Large intestine (tissue), 3 donors: ENCODE results near the gene ADCY7. TPM values are rescaled to one million over a fixed set of nuclear protein-coding genes. Genes with fewer than 3 reads are reported as not detected.

Experiments
- DNase-seq, 2 donors: peaks; one replicate each; pipeline versions ENCODE4 v3.0.0 to v3.0.0-alpha.2; 2013
- H3K27ac ChIP-seq: one replicate; pipeline ENCODE4 v1.5.1; 2013; ENCODE audit warnings: low read length
- H3K27me3 ChIP-seq: 2 replicates; pipeline ENCODE4 v1.6.1; 2013; ENCODE audit warnings: low read length; ENCODE audit not compliant: control insufficient read depth, insufficient read depth
- H3K36me3 ChIP-seq: 2 replicates; pipeline ENCODE4 v1.6.1; 2013; ENCODE audit warnings: low read length; ENCODE audit not compliant: control insufficient read depth, insufficient read depth
- H3K4me1 ChIP-seq: one replicate; pipeline ENCODE4 v1.6.1; 2013; ENCODE audit warnings: low read length; ENCODE audit not compliant: control insufficient read depth, insufficient read depth
- H3K4me3 ChIP-seq: one replicate; pipeline ENCODE4 v1.5.1; 2013; ENCODE audit warnings: low read length
- H3K9me3 ChIP-seq: one replicate; pipeline ENCODE4 v1.6.1; 2013; ENCODE audit warnings: mild to moderate bottlenecking, low read depth, low read length, moderate library complexity; ENCODE audit not compliant: control insufficient read depth
- WGBS: methylation state at CpG from one replicate; pipeline ENCODE4 v1.1.5; 2013; ENCODE audit warnings: low lambda C conversion rate; ENCODE audit not compliant: insufficient coverage; 5-methylcytosine and 5-hydroxymethylcytosine counted together
- polyA plus RNA-seq: library from polyadenylated mRNA; unstranded; fragments of 120-200 nt; gene quantifications from one replicate; pipeline ENCODE4 v1.2.1, GENCODE V29; 2013

Gene ADCY7
- polyA plus RNA-seq, 1 donor: 10.0 TPM

DNA sequence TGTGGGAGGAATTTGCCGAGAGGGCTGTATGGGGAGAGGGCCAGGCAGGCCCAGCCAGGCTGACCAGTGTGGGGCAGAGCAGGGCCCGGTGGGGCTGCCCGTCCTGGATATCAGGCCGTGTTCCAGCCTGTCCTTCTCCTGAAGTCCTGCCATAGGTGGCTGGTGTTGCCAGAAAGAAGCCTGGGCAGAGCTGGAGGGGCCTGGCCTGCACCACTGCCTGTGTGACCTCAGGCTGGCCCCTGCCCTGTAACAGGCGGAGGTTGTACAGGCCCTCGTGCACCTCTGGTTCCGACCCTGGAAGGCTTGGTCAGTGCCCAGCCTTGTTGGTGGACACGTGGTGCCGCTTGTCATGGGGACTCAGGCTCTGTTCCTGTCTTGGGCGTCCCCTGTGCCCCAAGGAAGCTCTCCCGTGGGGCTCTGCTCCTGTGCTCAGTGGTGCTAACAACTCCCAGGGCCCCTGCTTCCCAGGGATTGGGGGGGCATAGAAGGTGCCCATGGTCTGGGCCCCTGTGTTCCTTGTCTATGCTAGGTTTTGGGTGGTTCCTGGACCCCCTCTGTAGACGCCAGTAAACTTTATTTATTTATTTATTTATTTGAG lies 33.3 kb downstream of the ADCY7 start:
- 80% methylated on average over 1 of the region's 12 CpGs for WGBS
- no peaks in the 10 kb centered on the region for H3K9me3 ChIP-seq
- no peak overlapping the region for H3K4me3 ChIP-seq
- no peaks in the 10 kb centered on the region for H3K27me3 ChIP-seq
- no peaks in the 10 kb centered on the region for H3K36me3 ChIP-seq
- peaks cover 5% of the 10 kb centered on the region for H3K4me1 ChIP-seq
- H3K27ac ChIP-seq: no peak overlapping the region
- no peak for DNase-seq

DNA sequence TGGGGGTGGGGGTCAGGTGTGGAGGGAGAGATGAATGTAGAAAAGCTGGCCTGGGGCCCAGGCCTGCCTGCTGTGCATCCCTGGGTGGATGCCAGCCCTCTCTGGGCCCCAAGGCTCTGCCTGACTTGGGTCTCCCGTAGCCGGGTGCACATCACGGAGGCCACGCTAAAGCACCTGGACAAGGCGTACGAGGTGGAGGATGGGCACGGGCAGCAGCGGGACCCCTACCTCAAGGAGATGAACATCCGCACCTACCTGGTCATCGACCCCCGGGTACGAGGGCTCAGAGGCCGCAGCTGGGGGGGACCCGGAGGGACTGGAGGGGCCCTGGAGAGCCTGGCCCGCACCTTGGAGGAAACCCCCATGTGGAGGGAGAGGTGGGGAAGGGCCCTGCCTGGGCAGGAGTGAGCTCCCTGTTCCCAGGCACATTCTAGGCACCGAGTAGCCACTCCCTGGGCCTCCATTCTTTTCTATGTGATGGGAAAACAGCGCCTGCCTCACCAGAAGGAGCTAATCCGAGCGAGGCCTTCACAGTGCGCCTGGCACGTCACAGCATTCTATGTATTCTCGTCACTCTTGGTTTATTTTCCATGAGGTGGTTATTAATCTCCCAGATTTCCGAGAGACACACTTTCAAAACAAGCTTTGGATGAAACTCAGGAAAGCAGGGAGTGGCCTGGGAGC lies 34.7 kb downstream of the ADCY7 start:
- Histone ChIP-seq H3K27me3 (no peaks in the 10 kb centered on the region), H3K4me1 (peaks cover 5% of the 10 kb centered on the region), H3K36me3 (no peaks in the 10 kb centered on the region), H3K9me3 (no peaks in the 10 kb centered on the region), H3K4me3 (no peak overlapping the region), H3K27ac (no peak overlapping the region)
- DNase-seq: no peak
- WGBS: no CpG with 5 or more reads among the region's 23 CpGs

DNA sequence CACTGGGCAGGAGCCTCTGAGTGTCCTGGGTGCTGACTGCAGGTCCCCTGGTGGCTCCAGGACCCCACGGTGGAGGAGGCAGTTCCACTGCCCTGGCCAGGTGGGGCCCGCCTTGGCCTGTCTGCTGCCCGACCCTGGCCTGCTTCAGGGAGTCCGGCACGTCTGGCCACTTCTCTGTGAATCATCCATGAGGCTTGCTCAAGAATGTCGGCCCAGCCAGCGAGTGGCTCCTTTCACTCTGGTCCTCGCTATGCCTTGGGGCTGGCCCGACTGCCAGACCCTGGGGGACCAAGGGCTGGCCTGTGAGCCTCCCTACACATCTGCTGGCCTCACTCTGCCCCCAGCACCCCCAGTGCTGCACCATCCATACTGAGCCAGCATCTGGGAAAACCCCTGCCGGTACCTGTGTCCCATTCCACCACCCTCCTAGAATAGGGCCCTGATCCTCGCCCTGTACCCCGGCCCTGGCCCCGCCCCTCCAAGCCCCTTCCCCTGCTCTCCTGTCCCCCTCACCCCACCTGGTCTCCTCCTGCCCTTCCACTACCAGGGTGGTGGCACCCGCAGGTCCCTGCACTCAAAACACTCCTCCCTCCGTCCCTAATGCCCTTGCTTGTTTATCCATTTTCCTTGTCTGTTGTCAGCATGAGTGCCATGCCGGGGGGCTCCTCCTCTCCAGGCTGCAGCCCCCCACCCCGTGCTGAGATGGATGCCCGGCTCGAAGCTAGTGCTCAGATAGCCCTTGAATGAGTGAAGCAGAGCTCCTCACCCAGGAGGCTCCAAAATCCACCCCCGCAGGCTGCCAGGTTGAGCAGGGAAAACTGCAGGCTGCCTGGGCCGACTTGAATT lies 35.5 kb downstream of the ADCY7 start:
- Histone ChIP-seq H3K27ac (no peak overlapping the region), H3K36me3 (no peaks in the 10 kb centered on the region)

DNA sequence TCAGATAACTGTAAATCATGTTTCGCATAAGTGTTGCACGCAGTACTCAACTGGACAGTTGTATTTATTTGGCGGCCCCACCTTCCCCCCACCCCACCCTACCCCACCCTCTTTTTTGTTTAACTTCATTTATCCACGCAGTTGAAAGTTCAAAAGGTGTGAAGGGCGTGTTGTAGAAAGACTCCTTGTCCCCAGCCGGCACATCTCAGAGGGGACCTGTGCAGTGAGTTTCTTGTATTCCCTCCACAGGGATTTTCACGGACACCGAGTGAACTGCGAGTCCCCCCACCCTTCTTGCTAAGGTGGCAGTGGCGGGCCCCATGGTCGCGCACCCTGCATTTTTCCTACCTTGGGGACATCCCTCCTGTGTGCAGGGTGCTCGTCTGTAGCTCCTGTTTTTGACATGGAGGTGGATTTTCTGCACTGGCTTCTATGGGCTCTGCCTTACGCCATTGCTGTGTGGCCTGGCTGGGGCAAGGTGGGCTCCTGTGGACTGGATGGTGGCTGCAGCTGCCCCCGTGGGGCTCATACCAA lies 36.2 kb downstream of the ADCY7 start:
- H3K27me3 ChIP-seq: no peaks in the 10 kb centered on the region
- peaks cover 5% of the 10 kb centered on the region for H3K4me1 ChIP-seq
- no CpG with 5 or more reads among the region's 15 CpGs for WGBS
- H3K27ac ChIP-seq: no peak overlapping the region
- no peaks in the 10 kb centered on the region for H3K9me3 ChIP-seq
- no peaks in the 10 kb centered on the region for H3K36me3 ChIP-seq
- no peak for DNase-seq
- no peak overlapping the region for H3K4me3 ChIP-seq

More for the DNA sequence above, 35.5 kb downstream of the ADCY7 start:
- no CpG with 5 or more reads among the region's 21 CpGs for WGBS
- Histone ChIP-seq H3K4me1 (peaks cover 5% of the 10 kb centered on the region), H3K9me3 (no peaks in the 10 kb centered on the region), H3K4me3 (no peak overlapping the region), H3K27me3 (no peaks in the 10 kb centered on the region)
- DNase-seq: no peak

DNA sequence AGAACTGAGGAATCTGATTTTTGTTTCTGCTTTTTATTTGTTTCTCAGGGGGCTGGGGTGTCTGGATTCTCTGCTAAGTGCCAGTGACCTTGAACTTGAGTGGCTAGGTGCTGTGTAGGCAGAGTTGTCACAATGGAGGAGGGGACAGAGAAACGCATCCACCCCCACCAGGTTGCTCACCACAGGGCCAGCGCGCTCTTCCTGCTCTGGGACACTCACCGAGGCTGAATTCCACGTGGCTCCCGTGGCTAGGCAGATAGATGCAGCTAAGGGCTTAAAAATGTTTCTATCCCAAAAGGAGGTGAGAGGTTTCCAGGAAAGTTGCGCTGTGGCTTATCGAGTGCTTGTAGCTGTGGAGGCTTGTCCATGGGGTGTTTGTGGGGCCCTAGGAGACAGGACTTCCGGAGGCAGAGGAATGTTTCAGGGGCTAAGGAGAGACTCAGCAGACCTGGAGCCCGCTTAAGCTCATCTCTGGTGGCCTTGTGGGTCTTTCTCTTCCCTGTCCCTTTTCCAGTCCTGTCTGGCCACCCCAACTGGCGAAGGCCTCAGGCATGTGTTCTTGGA lies 36.8 kb downstream of the ADCY7 start:
- Histone ChIP-seq H3K36me3 (no peaks in the 10 kb centered on the region), H3K27me3 (no peaks in the 10 kb centered on the region), H3K27ac (no peak overlapping the region), H3K4me3 (no peak overlapping the region), H3K4me1 (no peaks in the 10 kb centered on the region), H3K9me3 (no peaks in the 10 kb centered on the region)
- no peak for DNase-seq
- no CpG with 5 or more reads among the region's 11 CpGs for WGBS

DNA sequence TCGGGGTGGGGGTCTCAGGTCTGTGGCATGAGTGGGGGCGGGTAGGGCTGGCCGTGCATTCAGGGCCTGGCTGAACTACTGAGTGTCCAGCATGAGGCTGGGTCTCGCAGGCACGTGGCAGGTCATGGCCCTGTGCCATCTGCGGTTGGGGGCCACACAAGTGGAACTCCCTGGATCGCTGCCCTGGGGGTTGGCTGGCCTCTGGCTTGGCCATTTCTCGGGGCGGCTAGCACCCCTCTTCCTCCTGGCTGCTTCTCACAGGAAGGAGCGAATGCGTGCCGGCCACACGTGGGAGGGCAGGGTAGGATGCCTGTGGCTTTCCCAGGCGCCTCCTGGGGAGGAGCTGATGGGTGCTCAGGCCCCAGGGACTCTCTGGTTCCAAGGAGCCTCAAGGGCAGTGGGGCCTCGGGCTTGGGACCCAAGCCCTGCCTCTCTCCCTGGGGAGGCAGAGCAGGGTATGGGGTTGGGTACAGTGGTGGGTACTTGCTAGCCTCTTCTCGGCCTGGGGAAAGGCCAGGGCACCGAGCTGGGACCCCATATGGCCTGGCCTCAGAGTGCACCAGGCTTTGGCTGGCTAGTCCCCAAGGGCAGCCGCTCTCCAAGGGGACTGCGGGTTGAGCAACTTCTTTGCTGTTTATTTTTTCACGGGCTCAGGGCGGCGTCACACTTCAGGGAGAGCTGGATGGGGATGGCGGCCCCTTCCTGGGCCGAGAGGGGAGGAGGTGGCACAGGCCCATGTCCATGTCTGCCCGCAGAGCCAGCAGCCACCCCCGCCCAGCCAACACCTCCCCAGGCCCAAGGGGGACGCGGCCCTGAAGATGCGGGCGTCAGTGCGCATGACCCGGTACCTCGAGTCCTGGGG lies 37.5 kb downstream of the ADCY7 start:
- Histone ChIP-seq H3K36me3 (no peaks in the 10 kb centered on the region), H3K9me3 (no peaks in the 10 kb centered on the region), H3K27me3 (no peaks in the 10 kb centered on the region), H3K4me3 (no peak overlapping the region), H3K27ac (no peak overlapping the region), H3K4me1 (no peaks in the 10 kb centered on the region)
- DNase-seq: no peak
- no CpG with 5 or more reads among the region's 33 CpGs for WGBS

DNA sequence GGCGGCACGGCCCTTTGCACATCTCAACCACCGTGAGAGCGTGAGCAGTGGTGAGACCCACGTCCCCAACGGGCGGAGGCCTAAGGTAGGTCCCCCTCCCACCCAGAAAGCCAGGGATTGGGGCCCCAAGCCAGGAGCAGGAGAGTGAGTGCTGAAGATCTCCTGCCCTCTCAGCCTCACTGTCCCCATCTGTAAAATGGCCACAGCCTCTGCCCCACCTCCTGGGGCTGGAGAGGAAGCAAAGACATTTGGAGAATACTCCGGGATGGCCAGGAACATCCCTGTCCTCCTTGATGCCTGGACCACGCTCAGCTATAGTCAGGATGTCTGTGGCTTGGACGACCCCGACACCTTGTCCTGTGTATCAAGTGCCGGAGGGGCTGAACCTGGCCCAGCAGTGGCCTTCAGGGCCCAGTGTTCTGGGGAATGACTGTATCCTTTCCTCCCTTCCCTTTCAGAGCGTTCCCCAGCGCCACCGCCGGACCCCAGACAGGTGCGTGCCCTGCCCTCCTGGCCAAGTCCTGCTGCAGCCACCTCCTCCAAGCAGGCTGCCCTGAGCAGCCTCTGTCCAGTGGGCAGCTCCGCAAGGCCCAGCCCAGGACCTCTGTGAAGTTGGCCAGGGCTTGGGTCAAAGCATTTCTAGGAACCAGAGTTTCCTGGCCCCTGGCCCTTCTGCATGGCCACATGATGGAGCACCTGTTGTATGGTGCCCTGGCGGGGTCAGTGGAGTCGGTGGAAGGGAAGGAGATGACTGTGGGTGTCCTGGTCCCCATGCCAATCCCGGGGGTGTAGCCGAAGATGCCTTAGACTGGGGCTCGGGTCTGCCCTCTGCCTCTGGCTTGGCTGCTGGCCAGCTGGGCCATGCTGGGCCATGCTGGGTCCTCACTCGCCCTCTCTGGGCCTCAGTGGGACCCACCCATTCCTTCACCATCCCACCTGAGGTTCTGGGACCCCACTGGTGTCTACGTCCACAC lies 38.4 kb downstream of the ADCY7 start:
- H3K9me3 ChIP-seq: no peaks in the 10 kb centered on the region
- H3K4me1 ChIP-seq: no peaks in the 10 kb centered on the region
- H3K27ac ChIP-seq: no peak overlapping the region
- DNase-seq: no peak
- no peaks in the 10 kb centered on the region for H3K36me3 ChIP-seq
- 100% methylated on average over 2 of the region's 25 CpGs for WGBS
- no peak overlapping the region for H3K4me3 ChIP-seq
- H3K27me3 ChIP-seq: no peaks in the 10 kb centered on the region

DNA sequence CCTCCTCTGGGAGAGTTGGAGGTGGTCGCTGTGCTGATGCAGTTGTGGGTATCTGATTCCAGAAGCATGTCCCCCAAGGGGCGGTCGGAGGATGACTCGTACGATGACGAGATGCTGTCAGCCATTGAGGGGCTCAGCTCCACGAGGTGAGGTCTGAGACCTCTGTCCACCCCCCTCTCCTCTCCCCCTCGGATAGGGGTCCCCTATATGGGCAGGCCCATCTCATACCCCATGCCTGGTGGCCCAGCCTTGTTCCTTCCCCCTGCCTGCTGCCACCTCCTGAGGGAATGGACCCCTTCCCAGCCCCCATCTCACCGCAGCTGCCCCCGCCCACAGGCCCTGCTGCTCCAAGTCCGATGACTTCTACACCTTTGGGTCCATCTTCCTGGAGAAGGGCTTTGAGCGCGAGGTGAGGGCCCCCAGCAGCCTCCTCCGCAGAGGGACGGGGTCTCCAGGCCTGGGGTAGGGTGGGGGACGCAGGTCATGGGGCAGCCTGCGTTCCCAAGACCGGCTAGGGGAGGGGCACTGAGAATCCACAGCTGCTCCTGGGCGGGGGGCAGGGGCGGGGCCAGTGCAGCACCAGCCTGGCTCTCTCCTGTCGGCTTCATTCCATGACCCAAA lies 39.2 kb downstream of the ADCY7 start:
- no CpG with 5 or more reads among the region's 21 CpGs for WGBS
- Histone ChIP-seq H3K9me3 (no peaks in the 10 kb centered on the region), H3K36me3 (no peaks in the 10 kb centered on the region), H3K27me3 (no peaks in the 10 kb centered on the region), H3K4me1 (no peaks in the 10 kb centered on the region), H3K4me3 (no peak overlapping the region), H3K27ac (no peak overlapping the region)
- DNase-seq: no peak

DNA sequence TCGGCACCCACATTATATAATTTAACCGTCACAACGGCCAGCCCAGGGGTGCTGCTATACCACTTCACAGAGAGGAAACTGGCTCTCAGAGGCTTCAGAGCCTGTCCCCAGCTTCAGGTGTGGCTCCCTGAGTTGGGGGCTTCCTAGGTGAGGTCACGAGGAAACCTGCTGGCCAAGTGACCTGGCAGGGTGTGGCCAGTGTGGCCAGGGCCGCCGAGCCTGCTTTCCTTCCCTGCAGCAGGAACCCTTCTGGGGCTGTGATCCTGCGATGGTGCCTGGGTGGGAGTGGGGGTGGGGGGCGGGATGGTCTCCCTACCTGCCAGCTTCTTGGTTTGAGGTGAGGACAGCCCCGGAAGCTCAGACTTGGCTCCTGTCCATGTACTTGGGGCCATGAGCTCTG lies 39.9 kb downstream of the ADCY7 start:
- DNase-seq: no peak
- no peaks in the 10 kb centered on the region for H3K4me1 ChIP-seq
- no peaks in the 10 kb centered on the region for H3K36me3 ChIP-seq
- no peak overlapping the region for H3K4me3 ChIP-seq
- no peaks in the 10 kb centered on the region for H3K9me3 ChIP-seq
- H3K27ac ChIP-seq: no peak overlapping the region
- no CpG with 5 or more reads among the region's 9 CpGs for WGBS
- H3K27me3 ChIP-seq: no peaks in the 10 kb centered on the region
